SU-DHL-6 (cell line): ENCODE data around the gene SLC39A5.

Experiments
- H2AFZ ChIP-seq: fragments of 200-600 bp; sonication (generic); 2 replicates; pipeline ENCODE4 v1.6.1; 2014; ENCODE audit warnings: low read depth, mild to moderate bottlenecking, moderate library complexity, mixed read lengths, antibody characterized with exemption, low read length; ENCODE audit not compliant: severe bottlenecking
- H3F3A ChIP-seq: fragments of 200-600 bp; shearing (Covaris generic); 2 replicates; pipeline ENCODE4 v1.6.0; 2016; ENCODE audit warnings: antibody characterized with exemption, mild to moderate bottlenecking; ENCODE audit not compliant: insufficient read depth
- H3K27ac ChIP-seq: fragments of 200-600 bp; sonication (generic); 2 replicates; pipeline ENCODE4 v1.5.1; 2016; ENCODE audit warnings: low read depth, mild to moderate bottlenecking, low read length, moderate library complexity, mixed read lengths
- H3K27me3 ChIP-seq: fragments of 200-600 bp; sonication (generic), shearing (Covaris generic); 2 replicates; pipeline ENCODE4 v1.6.0; 2014; ENCODE audit warnings: mild to moderate bottlenecking, low read length
- H3K36me3 ChIP-seq: fragments of 200-600 bp; sonication (generic); 2 replicates; pipeline ENCODE4 v1.6.1; 2014; ENCODE audit warnings: mild to moderate bottlenecking, low read length, mixed read lengths
- H3K4me2 ChIP-seq: fragments of 300-600, 200-600 bp; shearing (Covaris generic), sonication (generic); 2 replicates; pipeline ENCODE4 v1.6.0; 2014; ENCODE audit warnings: low read length, low read depth, mild to moderate bottlenecking; ENCODE audit not compliant: poor library complexity, severe bottlenecking
- H3K4me3 ChIP-seq: fragments of 200-600 bp; sonication (generic); 2 replicates; pipeline ENCODE4 v1.5.1; 2014; ENCODE audit warnings: antibody characterized with exemption, low read length, mild to moderate bottlenecking, mixed read lengths; ENCODE audit not compliant: insufficient read depth, poor library complexity, severe bottlenecking
- H3K79me2 ChIP-seq: fragments of 200-600 bp; sonication (generic); 2 replicates; pipeline ENCODE4 v1.6.1; 2014; ENCODE audit warnings: mild to moderate bottlenecking, low read length, moderate library complexity; ENCODE audit not compliant: insufficient read depth
- H3K9ac ChIP-seq: fragments of 200-600 bp; sonication (generic); 2 replicates; pipeline ENCODE4 v1.7.0; 2014; ENCODE audit warnings: mild to moderate bottlenecking, low read length
- H3K9me2 ChIP-seq: fragments of 200-600 bp; sonication (generic); replicated peaks from 2 replicates; pipeline ENCODE4 v1.6.1; 2014; ENCODE audit warnings: low read length; ENCODE audit not compliant: insufficient read depth
- H3K9me3 ChIP-seq: fragments of 200-600 bp; sonication (generic); 2 replicates; pipeline ENCODE4 v1.6.1; 2014; ENCODE audit warnings: low read length, mixed read lengths; ENCODE audit not compliant: insufficient read depth
- H4K20me1 ChIP-seq: fragments of 200-600 bp; sonication (generic); 2 replicates; pipeline ENCODE4 v1.6.1; 2014; ENCODE audit warnings: low read depth, mild to moderate bottlenecking, antibody characterized with exemption, low read length, moderate library complexity, mixed read lengths
- EZH2phosphoT487 ChIP-seq: fragments of 200-600 bp; sonication (generic), shearing (Covaris generic); conservative IDR thresholded peaks from 2 replicates; pipeline ENCODE4 v1.6.1; 2018; ENCODE audit warnings: mild to moderate bottlenecking, antibody characterized with exemption, low read length, moderate library complexity, mixed read lengths
- TF ChIP-seq, protein P1 (sequence below): fragments of 200-600 bp; sonication (generic); IDR thresholded peaks from one replicate; pipeline ENCODE4 v1.5.1; 2017; ENCODE audit warnings: antibody characterized with exemption, mild to moderate bottlenecking, low read length, moderate library complexity; ENCODE audit not compliant: insufficient read depth, poor library complexity, severe bottlenecking

SLC39A5 gene

DNA sequence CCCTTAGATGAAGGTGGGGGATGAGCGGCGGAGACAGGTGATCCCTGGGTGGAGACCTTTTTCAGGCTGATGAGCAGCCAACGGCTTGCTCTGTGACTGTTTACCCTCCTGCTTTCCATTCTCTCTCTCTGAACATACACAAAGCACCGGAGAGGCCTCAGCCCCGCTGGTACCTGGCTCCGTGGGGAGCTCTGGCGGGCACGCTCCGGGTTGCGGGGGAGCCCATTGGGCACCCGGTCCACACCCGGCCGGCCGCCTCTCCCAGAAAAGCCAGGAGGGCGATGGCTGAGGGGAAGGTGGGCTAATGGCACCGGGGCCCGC lies 41.1 kb upstream of the SLC39A5 start:
- Histone ChIP-seq H3K36me3 (peaks cover 7% of the 10 kb centered on the region), H4K20me1 (no peaks in the 10 kb centered on the region), H2AFZ (no peak overlapping the region), H3K27me3 (no peaks in the 10 kb centered on the region), H3K9me3 (no peaks in the 10 kb centered on the region), H3K4me2 (peak overlapping the region; percentile 67), H3K27ac (peak overlapping the region; percentile 48), H3K9ac (peak overlapping the region; percentile 92), H3K79me2 (peaks cover 25% of the 10 kb centered on the region), H3F3A (peaks cover 20% of the 10 kb centered on the region), H3K4me3 (peak overlapping the region; percentile 97), H3K9me2 (no peaks in the 10 kb centered on the region)
- no peak for TF ChIP-seq EZH2phosphoT487
- TF ChIP-seq, protein P1, sequence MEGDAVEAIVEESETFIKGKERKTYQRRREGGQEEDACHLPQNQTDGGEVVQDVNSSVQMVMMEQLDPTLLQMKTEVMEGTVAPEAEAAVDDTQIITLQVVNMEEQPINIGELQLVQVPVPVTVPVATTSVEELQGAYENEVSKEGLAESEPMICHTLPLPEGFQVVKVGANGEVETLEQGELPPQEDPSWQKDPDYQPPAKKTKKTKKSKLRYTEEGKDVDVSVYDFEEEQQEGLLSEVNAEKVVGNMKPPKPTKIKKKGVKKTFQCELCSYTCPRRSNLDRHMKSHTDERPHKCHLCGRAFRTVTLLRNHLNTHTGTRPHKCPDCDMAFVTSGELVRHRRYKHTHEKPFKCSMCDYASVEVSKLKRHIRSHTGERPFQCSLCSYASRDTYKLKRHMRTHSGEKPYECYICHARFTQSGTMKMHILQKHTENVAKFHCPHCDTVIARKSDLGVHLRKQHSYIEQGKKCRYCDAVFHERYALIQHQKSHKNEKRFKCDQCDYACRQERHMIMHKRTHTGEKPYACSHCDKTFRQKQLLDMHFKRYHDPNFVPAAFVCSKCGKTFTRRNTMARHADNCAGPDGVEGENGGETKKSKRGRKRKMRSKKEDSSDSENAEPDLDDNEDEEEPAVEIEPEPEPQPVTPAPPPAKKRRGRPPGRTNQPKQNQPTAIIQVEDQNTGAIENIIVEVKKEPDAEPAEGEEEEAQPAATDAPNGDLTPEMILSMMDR, result no peak

DNA sequence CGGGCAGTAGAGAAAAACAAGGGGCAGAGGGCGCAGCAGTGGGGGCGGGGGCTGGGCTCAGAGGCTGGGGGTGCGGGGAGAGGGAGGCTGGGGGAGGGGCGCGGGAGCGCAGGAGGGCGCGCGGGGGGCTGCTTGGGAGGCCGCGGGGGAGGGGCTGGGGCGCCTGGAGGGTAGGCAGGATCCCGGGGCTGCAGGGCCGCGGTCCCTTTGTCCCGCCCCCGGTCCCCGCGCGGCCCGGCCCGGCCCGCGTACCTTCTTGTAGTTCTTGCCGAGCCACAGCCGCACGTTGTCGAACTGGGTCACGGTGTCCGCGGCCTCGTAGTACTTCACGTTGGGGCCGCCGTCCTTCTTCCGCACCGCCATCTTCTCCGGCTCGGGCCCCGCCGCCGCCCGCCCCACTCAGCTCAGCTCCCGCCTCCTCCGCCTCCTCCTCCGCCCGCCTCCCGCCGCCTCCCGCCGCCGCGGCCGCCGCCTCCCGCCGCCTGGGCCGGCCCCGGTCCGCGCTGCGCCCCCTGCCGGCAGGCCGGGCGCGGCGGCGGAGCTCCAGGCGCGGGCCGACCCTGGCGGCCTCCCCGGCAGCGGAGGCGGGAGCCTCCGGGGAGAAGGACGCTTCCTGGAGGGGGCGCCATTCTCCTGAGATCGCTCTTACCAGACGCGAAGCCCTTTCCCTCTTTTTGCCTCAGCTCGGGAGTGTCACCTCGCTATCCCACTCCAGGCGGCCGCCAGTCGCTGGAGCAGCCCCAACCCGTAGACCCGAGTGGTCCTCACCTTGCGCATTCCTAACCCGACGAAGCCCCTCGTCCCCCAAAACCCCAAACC lies 40.5 kb upstream of the SLC39A5 start, which contains the start of gene SMARCC2:
TSS of gene SMARCC2 (minus strand) at position 385 of the 819 bp plus-strand sequence. CDS start at position 363, 22 bp downstream.
- H3K27me3 ChIP-seq, result no peaks in the 10 kb centered on the region
- peak within 1 kb of the TSS; percentile 97 for H3K4me3 ChIP-seq
- H3F3A ChIP-seq, result peaks cover 20% of the 10 kb centered on the region
- H3K4me2 ChIP-seq, result peak within 1 kb of the TSS; percentile 81
- peaks cover 25% of the 10 kb centered on the region for H3K79me2 ChIP-seq
- peak within 1 kb of the TSS; percentile 92 for H3K9ac ChIP-seq
- no peaks in the 10 kb centered on the region for H3K9me2 ChIP-seq
- H2AFZ ChIP-seq, result peak within 1 kb of the TSS; percentile 92
- peak within 1 kb of the TSS; percentile 67 for H3K27ac ChIP-seq
- no peaks in the 10 kb centered on the region for H4K20me1 ChIP-seq
- H3K36me3 ChIP-seq, result peaks cover 4% of the 10 kb centered on the region
- H3K9me3 ChIP-seq, result no peaks in the 10 kb centered on the region
- no peak for TF ChIP-seq EZH2phosphoT487
- TF ChIP-seq, protein P1, result peak; percentile 44

DNA sequence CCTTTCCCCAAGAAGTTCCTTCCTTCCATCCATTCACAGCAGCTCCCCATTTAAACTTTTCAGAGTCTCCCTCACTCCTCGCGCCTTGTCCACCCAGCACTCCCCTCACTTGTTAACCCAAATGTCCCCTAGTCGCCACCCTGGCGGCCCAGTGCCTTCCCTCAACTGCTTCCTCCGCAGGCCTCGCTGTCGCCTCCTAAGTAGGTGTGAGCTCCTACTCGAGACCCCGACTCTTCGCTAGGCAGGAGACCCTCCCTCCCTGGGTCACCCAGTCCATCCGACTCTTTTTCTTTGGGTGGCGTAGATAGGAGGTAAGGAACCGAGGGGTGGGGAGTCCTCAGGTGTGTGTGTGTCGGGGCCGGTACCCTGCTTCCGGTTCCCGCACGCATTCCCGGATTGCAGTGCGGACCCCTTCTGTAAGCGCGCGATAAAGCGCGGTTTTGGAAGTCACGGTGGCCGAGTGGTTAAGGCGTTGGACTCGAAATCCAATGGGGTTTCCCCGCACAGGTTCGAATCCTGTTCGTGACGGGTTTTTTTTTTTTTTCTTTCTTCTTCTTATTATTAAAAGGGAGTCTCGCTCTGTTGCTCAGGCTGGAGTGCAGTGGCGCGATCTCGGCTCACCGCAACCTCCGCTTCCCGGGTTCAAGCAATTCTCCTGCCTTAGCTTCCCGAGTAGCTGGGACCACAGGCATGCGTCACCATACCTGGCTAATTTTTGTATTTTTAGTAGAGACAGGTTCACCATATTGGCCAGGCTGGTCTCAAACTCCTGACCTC lies 39.7 kb upstream of the SLC39A5 start:
- TF ChIP-seq, protein P1, result no peak
- no peak for TF ChIP-seq EZH2phosphoT487
- Histone ChIP-seq H2AFZ (peak overlapping the region; percentile 92), H3F3A (peaks cover 23% of the 10 kb centered on the region), H3K9me3 (no peaks in the 10 kb centered on the region), H3K79me2 (peaks cover 25% of the 10 kb centered on the region), H4K20me1 (no peaks in the 10 kb centered on the region), H3K9me2 (no peaks in the 10 kb centered on the region), H3K9ac (peak overlapping the region; percentile 92), H3K27me3 (no peaks in the 10 kb centered on the region), H3K4me2 (peak overlapping the region; percentile 81), H3K4me3 (peak overlapping the region; percentile 64), H3K27ac (peak overlapping the region; percentile 67), H3K36me3 (no peaks in the 10 kb centered on the region; the same call in 1 of the 2 replicates)
